Lung (tissue), 12 donors: ENCODE data around the gene DST. TPM values are rescaled to one million over a fixed set of nuclear protein-coding genes. Genes with fewer than 3 reads are reported as not detected.
A peak's percentile ranks its signal among the peaks of the same experiment; 100 is the strongest.

Source experiments
- ATAC-seq: fragments of 200-7000 bp; cut with Tn5 transposase; one replicate; pipeline ENCODE4 v1.9.1; 2020; ENCODE audit warnings: moderate number of reproducible peaks; ENCODE audit not compliant: insufficient read depth, low FRiP score
- DNase-seq, 3 donors: peaks; one replicate each; pipeline ENCODE4 v3.0.0-alpha.2; 2013 to 2017
- H3K27ac ChIP-seq, 2 donors: one replicate each; pipeline ENCODE4 v1.5.1; 2013; ENCODE audit warnings: mild to moderate bottlenecking in 2 of 2, moderate library complexity in 2 of 2, control low read depth in 1 of 2, inconsistent platforms in 1 of 2, low read depth in 1 of 2, low read length in 1 of 2
- H3K27me3 ChIP-seq, 3 donors: one replicate each; pipeline ENCODE4 v1.5.1; 2013; ENCODE audit warnings: low read length in 2 of 3; ENCODE audit not compliant: control insufficient read depth in 3 of 3, insufficient read depth in 3 of 3
- H3K36me3 ChIP-seq, 4 donors: one replicate each; pipeline ENCODE4 v1.5.1; 2013; ENCODE audit warnings: low read length in 4 of 4, mild to moderate bottlenecking in 1 of 4, moderate library complexity in 1 of 4; ENCODE audit not compliant: control insufficient read depth in 4 of 4, insufficient read depth in 4 of 4
- H3K4me1 ChIP-seq, 5 donors: one replicate each; pipeline ENCODE4 v1.5.1; 2013; ENCODE audit warnings: low read length in 5 of 5, mild to moderate bottlenecking in 2 of 5, moderate library complexity in 1 of 5; ENCODE audit not compliant: control insufficient read depth in 5 of 5, insufficient read depth in 5 of 5
- H3K4me3 ChIP-seq: one replicate; pipeline ENCODE4 v1.5.1; 2013; ENCODE audit warnings: mild to moderate bottlenecking, control low read depth, moderate library complexity
- H3K9ac ChIP-seq, 2 donors: one replicate each; pipeline ENCODE4 v1.5.1; 2013; ENCODE audit warnings: low read length in 2 of 2, control low read depth in 1 of 2; ENCODE audit not compliant: insufficient read depth in 1 of 2
- H3K9me3 ChIP-seq, 4 donors: one replicate each; pipeline ENCODE4 v1.5.1; 2013; ENCODE audit warnings: low read length in 3 of 4, mild to moderate bottlenecking in 1 of 4, moderate library complexity in 1 of 4; ENCODE audit not compliant: control insufficient read depth in 4 of 4, insufficient read depth in 3 of 4
- WGBS, 2 donors: extraction: QIAGEN DNeasy Blood & Tissue Kit; methylation state at CpG; one replicate each; pipeline ENCODE4 v1.1.7; 2013; 5-methylcytosine and 5-hydroxymethylcytosine counted together
- polyA plus RNA-seq, 2 donors: library from polyadenylated mRNA; stranded (reverse); fragments of 200-250 nt; gene quantifications; one replicate each; pipeline ENCODE4 v1.2.1, GENCODE V29; 2013
- total RNA-seq, 2 donors: library from RNA; depleted of rRNA in 1 of 2; stranded (reverse); fragments of >200 nt in 1 of 2; gene quantifications; one replicate each; pipeline ENCODE4 v1.2.1, GENCODE V29; 2014 to 2021
- TF ChIP-seq, protein P1 (sequence below): IDR thresholded peaks from 2 replicates; pipeline ENCODE4 v1.5.1; 2012; ENCODE audit warnings: mild to moderate bottlenecking; ENCODE audit errors: control extremely low read depth, extremely low read depth
- donor health status: control.
- donor health status: control.
- donor health status: Bipolar disorder and iron deficiency.
- donor health status: healthy.
- donor health status: DM: yes; HTN: yes; CAD: no.

The DST gene
- total and polyA plus RNA-seq, 4 donors, result 40.7 to 835 (median 201) TPM

GRCh38 chr6:56688521-56688920 is 45.8 kb upstream of the DST start:
- H3K9me3 ChIP-seq, result no peaks in the 10 kb centered on the region
- no peaks in the 10 kb centered on the region for H3K36me3 ChIP-seq
- no peaks in the 10 kb centered on the region for H3K27me3 ChIP-seq
- 76 to 89% methylated on average over 2 of the region's 2 CpGs for WGBS, 2 donors
- H3K4me3 ChIP-seq, result no peak overlapping the region
- TF ChIP-seq, protein P1, sequence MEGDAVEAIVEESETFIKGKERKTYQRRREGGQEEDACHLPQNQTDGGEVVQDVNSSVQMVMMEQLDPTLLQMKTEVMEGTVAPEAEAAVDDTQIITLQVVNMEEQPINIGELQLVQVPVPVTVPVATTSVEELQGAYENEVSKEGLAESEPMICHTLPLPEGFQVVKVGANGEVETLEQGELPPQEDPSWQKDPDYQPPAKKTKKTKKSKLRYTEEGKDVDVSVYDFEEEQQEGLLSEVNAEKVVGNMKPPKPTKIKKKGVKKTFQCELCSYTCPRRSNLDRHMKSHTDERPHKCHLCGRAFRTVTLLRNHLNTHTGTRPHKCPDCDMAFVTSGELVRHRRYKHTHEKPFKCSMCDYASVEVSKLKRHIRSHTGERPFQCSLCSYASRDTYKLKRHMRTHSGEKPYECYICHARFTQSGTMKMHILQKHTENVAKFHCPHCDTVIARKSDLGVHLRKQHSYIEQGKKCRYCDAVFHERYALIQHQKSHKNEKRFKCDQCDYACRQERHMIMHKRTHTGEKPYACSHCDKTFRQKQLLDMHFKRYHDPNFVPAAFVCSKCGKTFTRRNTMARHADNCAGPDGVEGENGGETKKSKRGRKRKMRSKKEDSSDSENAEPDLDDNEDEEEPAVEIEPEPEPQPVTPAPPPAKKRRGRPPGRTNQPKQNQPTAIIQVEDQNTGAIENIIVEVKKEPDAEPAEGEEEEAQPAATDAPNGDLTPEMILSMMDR, result no peak
- ATAC-seq (no peak), DNase-seq (no peak)
- peak overlapping the region in 1 of 2 donors; percentile 26 for H3K9ac ChIP-seq
- H3K4me1 ChIP-seq, result peaks cover 0 to 40% (median 8%) of the 10 kb centered on the region in 5 donors
- H3K27ac ChIP-seq, result peak overlapping the region in 1 of 2 donors; percentile 41

DNA sequence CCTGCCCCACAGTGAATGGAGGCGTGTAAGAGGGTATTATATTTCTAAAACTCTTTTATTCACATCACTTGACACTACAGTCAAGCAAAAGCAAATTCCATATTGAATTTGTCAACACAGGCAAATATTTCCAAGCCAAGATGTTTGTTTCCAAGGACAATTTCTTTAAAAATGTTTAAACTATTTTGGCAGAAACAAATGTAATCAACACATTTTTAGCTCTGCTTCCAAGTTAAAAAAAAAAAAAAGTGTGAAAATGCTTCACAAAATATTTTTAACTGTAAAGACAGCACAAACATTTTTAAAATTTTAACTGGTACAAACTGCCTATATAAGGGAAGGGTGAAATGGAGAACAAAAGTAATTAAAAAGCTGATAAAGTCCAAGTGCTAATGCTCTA is 44.9 kb upstream of the DST start:
- Histone ChIP-seq H3K9ac (no peak overlapping the region), H3K4me3 (no peak overlapping the region), H3K27ac (no peak overlapping the region), H3K9me3 (no peaks in the 10 kb centered on the region), H3K36me3 (no peaks in the 10 kb centered on the region), H3K27me3 (no peaks in the 10 kb centered on the region), H3K4me1 (peaks cover 0 to 41% (median 8%) of the 10 kb centered on the region in 5 donors)
- 74 to 85% methylated on average over 1 of the region's 1 CpG for WGBS, 2 donors
- no peak for ATAC-seq
- peak in 2 of 3 donors; percentile 39 to 42 for DNase-seq
- TF ChIP-seq, protein P1, result no peak

- ATAC-seq, result no peak
- Histone ChIP-seq H3K27ac (peak overlapping the region in 1 of 2 donors; percentile 33), H3K4me1 (peaks cover 0 to 41% (median 8%) of the 10 kb centered on the region in 5 donors), H3K4me3 (no peak overlapping the region), H3K9me3 (no peaks in the 10 kb centered on the region), H3K27me3 (no peaks in the 10 kb centered on the region), H3K9ac (no peak overlapping the region), H3K36me3 (no peaks in the 10 kb centered on the region)
- TF ChIP-seq, protein P1, result no peak
- DNase-seq, result no peak
- 83 to 85% methylated on average over 2 of the region's 2 CpGs for WGBS, 2 donors
Observed at GRCh38 chr6:56686429-56686828, 43.7 kb upstream of the DST start.

GRCh38 chr6:56685994-56686393 is 43.3 kb upstream of the DST start:
- Histone ChIP-seq H3K4me1 (peaks cover 0 to 41% (median 8%) of the 10 kb centered on the region in 5 donors), H3K9me3 (no peaks in the 10 kb centered on the region), H3K4me3 (no peak overlapping the region), H3K36me3 (no peaks in the 10 kb centered on the region), H3K27me3 (no peaks in the 10 kb centered on the region), H3K27ac (peak overlapping the region in 1 of 2 donors; percentile 41), H3K9ac (no peak overlapping the region)
- TF ChIP-seq, protein P1, result no peak
- no peak for ATAC-seq
- DNase-seq, result no peak
- 80 to 89% methylated on average over 2 of the region's 2 CpGs for WGBS, 2 donors
